ENCODE results near the gene DDX39A. TPM values are rescaled to one million over a fixed set of nuclear protein-coding genes. Genes with fewer than 3 reads are reported as not detected.

Gene DDX39A
- total RNA-seq, 1 donor from 2014 or later, result 238 TPM

DNA sequence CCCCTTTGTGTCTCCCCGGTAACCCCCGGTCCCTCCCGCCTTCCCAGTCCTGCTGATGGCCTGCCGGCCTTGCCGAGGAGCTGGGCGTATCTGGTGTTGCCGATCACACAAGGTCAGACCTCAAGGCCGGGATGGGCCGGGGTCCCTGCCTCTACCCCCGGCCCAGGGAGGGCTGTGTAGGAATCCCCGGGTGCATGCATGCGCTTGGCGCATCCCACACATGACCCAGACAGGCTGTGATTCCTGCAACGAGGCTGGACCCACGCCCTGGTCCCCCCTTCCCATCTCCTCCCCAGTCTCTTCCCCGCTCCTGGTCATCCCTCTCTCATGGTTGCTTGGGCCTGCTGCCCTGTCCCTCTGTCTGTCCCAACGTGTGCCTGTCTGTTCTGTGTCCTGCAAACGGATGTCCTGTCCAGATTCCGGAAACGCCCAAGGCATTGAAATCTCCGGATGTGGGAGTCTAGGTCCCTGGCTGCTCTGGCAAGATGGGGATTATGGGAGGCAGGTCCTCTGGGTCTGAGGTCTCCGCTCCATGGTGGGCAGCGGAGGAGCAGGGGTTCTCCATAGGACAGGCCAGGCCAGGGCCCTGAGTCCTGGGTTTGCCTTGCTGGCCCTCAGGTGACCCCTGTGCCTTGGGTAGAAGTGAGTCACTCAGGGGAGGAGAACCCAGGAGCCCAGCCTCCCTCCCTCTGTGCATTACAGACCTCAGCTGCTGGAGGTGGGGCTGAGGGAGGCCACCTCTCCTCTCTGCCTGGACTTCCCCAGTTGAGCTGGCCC is 15.6 kb upstream of the DDX39A start:
- intact Hi-C loops (cut with micrococcal nuclease), result no loop called here

DNA sequence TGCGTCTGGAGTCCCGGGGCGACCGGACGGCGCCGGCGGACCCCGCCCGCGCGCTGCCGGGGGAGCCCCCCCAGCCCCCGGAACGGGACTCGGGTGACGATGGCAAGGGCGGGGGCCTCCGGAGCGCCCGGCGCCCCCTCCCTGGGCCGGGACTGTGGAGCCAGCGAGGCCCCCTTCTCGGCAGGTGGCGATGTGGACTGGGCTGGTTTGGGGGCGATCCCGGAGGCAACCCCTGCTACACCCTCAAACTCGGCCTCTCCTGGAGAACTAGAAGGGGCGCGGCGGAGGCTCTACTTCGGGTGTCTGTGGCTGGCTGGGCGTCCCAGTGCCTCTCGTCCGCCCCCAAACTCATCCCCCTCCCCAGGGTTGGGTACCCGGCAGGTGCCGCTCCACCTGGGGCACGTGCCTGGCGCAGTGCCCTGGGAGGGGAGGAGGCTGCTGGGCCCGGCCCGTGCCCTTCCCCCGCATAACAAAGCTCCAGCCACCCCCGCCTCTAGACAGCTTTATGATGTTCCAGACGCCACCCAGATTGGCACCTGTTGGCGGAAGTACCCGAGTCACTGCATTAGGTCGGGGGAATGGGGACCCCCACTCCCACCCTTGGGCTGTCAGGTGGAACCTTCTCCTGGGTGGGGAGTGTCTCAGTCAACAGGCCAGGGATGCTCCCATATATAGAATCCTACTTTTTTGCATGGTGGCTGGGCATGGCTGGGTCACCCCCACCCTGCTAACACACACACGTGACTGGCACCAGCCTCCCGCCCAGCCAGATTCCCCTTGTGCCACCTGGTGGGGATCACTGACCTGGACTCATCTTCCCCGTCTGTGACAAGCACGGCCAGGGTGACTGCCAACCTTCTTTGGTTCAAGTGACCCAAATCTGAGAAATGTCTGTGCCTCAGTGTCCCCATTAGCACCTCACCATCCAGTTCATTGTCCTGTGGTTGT is 14.7 kb upstream of the DDX39A start:
- intact Hi-C loops (cut with micrococcal nuclease), result no loop called here

DNA sequence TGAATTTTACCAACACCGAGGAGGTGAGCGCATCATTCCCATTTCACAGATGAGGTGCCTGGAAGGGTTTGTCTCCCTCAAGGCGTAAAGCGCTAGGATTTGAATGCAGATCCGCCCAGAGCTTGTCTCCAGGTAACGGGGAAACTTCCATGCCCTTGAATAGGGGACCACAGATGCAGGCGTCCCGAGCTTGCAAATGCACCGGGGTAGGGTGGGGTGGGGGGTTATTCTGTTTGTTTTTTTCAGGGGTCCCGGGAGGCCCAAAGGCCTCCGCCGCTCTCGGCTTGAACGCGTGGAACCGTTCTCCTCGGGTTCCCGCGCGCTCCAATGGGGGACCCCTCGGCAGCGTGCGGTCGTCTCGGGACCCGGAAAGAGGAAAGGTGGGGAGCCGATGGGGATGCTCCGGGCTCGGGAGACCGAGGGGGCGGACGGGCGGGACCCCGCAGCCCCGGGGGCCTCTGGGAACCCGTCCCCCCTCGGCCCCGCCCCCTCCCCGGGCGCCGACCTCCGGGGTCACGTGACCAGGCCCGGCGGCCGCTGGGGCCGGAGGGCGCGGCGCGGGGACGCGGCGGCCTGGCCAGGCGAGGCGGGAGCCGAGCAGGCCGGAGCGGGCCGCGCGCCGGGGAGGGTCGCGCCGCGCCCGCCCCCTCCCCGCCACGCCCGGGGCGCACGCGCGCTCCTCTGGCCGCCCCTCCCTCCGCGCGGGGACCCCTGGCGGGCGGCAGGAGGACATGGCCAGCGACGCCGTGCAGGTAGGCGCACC is 13.8 kb upstream of the DDX39A start, which contains the start of gene PKN1:
TSS of gene PKN1 (plus strand) at position 516 of the 763 bp plus-strand sequence. CDS start at position 732, 216 bp downstream.
- intact Hi-C loops (cut with micrococcal nuclease), result loop anchor here (1.0 kb wide), 4 partner anchors 7 to 53 kb away; partner anchors contain the start of gene DDX39A

DNA sequence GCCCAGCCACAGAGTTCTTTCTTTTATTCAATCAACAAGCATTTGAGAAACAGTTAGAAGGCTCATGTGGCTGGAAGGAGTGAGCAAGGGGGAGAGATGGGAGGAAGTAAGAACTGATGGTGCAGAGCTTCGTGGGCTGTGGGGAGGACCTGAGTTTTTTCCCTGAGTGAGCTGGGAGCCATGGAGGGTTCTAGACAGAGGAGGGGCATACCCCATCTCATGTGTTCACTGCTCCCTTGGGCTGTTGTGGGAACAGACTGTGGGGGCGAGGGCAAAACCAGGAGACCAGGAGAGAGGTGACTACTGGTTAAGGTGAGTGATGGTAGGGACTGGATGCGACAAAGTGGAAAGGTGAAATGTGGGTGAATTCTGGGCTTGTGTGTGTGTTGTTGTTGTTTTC is 11.6 kb upstream of the DDX39A start:
- intact Hi-C loops (cut with micrococcal nuclease), result no loop called here

DNA sequence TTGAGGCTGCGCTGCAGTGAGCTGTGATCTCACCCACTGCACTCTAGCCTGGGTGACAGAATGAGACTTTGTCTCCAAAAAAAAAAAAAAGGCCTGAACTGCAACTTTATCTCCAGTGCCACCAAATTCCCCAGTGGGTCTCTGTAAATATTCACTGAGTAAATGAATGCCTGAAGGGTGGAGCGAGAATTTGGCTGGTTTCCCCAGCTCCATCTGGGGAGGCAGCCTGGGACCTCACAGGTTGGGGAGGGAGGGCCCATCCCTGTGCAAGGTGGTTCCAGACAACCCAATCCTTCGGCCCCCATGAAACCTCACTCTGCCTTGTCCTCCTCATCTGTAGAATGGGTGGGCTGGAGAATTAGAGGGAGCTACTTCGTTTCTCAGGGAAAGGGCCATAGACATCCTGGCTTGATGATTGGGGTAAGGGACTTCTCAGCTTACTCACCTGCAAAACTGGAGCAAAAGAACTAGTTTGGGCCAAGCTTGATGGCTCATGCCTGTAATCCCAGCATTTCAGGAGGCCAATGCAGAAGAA is 9.8 kb upstream of the DDX39A start:
- intact Hi-C loops (cut with micrococcal nuclease), result no loop called here

DNA sequence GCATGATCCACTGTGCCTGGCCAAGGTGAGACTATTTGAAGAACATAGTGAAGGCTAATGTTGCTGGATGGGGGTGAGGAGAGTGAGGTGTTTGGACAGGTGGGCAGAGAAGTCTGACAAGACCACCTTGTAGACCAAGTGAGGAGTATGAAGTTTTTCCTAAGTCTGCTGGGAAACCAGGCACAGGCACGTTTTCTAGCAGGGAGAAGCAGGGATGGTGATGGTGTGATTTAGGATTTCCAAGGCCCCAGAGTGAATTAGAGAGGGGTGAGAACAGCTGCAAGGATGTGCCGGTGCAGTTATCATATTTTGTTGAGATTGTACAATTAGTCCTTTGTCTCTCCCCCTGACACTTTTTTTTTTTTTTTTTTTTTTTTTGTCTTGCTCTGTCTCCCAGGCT is 8.3 kb upstream of the DDX39A start:
- intact Hi-C loops (cut with micrococcal nuclease), result no loop called here

DNA sequence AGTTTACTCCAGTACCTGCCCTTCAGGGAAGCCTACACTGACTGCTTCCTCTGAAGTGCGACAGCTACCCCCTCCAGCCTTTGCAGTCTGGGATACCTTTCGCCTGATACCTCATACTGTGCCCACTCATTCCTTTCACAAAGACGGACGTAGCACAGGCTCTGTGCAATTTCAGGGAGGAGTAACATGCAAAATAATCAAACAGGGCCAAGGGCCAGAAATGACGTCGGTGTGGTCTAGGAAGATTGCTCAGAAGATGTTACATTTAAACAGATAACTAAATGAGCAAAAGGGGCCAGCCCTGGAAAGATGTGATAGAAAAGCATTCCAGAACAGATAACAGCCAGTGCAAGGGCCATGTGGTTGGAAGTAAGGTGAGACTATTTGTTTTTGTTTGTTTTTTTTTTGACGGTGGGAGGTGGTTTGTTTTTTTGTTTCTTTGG is 6.6 kb upstream of the DDX39A start:
- intact Hi-C loops (cut with micrococcal nuclease), result no loop called here

DNA sequence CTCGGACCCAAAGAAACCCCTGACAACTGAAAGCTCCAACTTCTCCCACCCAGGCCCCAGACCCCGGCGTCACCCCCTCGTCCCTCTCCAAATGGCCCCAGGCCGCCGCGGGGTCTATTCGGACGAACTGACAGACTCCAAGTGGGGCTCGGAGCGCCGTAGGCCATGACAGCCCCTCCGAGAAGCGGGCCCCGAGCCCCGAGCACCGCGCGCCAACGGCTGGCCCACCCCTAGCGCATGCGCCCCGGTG is 360 bp downstream of the DDX39A start:
- intact Hi-C loops (cut with micrococcal nuclease), result loop anchor here (1.0 to 5.0 kb wide), 10 partner anchors 12 to 1266 kb away; partner anchors contain the start of genes DNAJB1 and TECR

DNA sequence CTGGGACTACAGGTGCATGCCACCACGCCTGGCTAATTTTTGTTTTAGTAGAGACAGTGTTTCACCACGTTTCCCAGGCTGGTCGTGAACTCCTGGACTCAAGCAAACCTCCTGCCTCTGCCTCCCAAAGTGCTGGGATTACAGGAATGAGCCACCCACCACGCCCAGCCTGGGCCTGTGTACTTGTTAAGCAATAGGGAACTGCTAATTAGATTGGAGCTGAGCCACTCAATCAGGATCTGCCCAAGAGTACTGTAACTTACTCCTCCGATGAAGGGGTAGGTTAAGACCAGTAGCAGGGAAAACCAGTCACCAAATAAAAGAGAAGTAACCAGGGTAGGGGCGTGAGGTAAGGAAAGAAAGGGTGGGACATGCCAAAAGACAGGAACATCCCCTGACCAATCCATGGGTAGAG is 2.3 kb downstream of the DDX39A start:
- intact Hi-C loops (cut with micrococcal nuclease), result loop anchor here (5.0 kb wide), 1 partner anchor 535 kb away; no protein-coding TSS in a partner anchor

DNA sequence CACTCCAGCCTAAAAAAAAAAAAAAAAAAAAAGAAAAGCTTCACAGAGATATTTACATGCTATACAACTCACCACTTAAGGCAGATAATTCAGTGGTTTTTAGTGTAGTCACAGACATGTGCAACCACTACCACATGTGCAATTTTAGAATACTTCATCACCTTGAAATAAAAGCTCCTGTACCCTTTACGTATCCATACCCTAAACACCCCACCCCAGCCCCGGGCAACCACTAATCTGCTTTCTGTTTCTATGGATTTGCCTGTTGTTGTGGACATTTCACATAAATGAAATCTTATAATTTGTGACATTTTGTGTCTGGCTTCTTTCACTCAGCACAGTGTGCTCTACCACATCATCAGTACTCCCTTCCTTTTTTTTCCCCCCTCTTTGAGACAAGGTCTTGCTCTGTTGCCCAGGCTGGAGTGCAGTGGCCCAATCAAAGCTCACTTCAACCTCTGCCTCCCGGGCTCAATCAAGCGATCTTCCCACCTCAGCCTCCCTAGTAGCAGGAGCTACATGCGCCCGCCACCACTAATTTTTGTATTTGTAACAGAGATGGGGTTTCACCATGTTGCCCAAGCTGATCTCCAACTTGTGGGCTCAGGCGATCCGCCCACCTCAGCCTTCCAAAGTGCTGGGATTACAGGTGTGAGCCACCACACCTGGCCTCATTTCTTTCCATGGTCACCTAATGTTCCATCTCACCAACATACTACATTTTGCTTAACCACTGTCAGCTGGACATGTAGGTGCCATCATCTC is 4.0 kb downstream of the DDX39A start:
- intact Hi-C loops (cut with micrococcal nuclease), result loop anchor here (5.0 kb wide), 1 partner anchor 533 kb away; no protein-coding TSS in a partner anchor

DNA sequence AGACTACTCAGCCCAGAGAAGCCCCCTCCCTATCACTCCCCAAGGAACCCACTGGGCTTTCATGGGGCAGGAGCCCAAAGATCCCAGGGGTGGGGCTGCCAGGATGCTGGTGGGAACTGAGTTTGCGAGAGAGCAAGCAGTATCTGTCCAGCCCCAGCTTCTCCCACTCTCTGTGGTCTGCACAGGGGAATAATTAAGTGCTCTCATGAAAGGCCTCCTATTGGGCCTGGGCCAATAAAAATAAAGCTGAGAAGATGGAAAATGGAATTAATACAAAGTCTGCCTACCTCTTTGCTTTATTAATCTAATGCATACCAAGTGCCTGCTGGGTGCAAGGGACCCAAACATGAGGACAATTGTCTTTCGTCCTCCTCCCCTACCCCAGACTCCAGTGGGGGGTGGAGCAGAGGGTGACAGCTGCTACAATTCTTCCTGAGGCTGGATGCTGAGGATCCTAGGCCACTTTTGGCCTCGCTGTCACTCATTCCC is 5.4 kb downstream of the DDX39A start:
- intact Hi-C loops (cut with micrococcal nuclease), result no loop called here

DNA sequence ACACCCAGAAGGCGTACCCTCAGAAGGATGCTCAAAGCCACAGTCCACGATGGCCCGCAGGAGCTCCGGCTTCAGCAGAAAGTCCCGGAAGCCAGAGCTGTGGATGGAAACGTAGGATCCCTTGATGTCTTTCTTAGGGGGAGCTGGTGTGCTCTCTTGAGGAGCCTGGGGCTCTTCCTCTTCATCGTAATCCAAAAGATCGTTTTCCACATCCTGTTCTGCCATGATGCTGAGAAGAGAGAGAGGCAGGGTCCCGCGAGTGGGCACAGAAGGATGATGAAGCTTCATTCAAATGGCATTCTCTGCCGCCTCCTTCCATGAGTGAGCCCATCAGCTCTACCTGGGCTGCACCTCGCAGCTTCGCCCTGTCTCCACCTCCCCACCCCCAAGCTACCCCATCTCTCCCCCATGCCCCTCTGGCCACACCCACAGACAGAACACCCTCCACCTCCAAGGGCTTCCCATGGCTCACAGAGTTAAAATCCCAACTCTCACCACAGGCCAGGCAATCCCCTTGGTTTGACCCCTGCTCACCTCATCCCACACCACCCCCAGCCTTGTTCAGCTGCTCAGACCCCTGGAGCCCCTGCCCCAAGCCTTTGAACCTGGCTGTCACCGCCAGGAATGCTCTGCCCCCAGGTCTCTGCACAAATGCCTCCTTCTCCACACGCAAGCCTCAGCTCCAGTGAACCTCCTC is 6.0 kb downstream of the DDX39A start:
- intact Hi-C loops (cut with micrococcal nuclease), result no loop called here

DNA sequence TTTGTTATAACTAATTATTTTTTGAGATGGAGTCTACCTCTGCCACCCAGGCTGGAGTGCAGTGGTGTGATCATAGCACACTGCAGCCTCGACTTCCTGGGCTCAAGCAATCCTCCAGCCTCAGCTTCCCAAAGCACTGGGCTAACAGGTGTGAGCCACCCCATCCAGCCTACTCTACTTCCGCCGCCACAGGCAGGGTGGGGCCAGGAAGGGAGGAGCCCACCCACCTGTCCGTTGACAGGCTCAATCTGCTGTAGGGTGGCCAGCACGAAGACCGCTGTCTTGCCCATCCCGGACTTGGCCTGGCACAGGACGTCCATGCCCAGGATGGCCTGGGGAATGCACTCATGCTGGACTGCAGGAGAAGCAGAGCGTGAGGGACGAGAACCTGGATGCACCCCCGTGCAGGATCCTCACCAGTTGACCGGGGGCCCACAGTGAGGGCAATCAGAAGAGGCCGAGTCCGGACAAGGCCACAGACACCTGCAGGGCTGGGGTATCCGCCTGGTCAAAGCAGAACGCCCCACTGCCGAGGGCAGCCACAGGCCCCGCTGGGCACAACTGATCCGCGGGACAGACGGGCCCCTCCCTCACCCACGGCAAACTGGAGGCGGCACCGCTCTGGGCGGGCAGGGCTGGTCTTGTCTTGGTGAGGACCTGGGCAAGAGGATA is 6.7 kb downstream of the DDX39A start:
- intact Hi-C loops (cut with micrococcal nuclease), result no loop called here

DNA sequence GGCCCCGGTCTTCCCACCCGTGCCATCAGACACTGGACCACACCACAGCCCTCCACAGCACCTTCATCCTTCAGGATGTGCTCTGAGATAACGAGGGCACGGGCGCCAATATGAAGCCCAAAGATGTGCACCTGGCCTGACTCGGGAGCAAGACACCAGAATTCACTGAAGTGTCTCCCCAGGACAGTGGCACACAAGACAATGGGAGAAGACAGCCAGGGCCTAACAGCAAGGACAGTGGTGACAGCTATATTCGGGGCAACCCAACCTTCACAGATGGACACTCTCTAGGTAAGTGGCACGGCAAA is 7.2 kb downstream of the DDX39A start:
- intact Hi-C loops (cut with micrococcal nuclease), result no loop called here

DNA sequence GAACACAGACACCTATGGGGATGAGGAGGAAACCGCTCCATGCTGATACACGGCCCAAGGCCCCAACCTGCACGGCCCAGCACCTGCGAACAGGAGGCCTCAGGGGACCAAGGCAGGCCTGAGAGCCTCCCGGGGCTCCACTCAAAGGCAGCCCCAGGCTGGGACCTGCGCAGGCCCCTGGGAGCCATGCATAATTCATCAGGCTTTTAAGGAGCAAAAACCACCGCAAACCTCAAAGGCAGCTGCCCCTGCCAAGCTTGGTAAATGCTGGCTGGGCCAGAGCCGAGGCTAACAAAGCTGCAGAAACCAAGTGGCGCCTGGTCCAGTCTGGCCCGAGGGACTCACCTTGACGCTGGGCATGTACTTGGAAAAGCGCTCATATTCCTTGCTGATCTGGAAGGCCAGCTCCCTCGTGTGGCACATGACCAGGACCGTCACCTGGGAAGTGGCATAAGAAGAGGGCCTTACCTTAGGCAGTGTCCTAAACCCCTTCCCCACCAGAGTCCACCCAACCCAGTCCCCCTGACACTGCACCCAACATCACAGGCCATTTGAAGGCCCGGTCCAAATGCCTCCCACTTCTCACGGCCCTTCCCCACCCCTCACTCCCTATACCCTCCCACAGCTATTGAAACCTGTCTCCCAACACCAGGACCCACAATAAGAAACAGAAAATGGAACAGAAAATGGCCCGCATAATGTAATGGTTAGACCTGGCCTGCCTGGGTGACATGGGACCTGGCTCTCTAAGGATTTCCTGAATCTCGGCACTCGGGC is 7.8 kb downstream of the DDX39A start:
- intact Hi-C loops (cut with micrococcal nuclease), result no loop called here

DNA sequence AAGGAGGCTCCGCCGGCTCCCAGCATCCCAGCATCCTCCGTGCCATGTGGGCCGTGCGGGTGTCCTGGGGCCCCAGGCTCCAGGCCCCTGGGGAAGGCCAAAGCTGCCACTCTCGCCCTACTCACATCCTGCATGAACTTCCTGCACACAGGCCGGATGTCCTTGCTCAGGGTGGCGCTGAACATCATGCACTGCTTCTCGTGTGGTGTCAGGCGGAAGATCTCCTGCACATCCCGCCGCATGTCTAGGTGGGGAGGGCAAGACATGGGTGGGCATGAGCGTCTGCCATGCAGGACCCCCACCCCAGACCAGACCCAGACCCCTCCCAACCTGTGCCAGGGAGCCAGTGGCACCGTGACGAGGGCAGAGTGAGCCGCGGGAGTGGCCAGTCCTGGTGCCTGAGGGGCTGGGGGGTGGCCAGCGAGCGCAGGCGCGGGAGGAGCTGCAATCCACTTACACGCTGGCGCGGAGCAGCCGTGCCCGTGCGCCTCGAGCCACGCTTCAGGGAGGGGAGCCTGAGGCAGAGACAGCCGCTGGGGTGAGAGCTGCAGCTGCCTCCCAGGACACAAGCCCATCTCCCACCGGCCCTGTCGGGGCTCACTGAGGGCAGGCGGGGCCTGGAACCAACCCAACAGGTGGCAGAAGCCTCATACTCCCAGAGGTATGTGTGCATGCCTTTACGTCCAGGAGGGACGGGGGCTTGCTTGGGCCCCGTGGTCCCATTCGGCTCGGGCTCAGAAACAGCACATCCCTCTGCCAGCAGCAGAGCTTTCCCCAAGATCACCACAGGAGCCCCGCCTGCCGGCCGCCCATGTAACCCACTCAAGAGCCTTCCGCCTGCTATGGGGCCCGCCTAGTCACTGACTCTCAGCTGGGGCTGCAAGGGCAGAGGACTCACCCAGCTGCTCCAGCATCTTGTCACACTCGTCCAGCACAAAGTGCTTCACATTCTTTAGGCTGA is 8.8 kb downstream of the DDX39A start:
- intact Hi-C loops (cut with micrococcal nuclease), result no loop called here

All from T-helper 1 cell treated with Interleukin-12 subunit alpha and Interleukin-12 subunit beta and Interleukin-4 antibody, amounts not matched to agents 30 ng/mL and 1 ng/mL, for 36 hours (primary cell).